Measurements from ENCODE around the gene FARSB.

GRCh38 chr2:222525811-222526210 is 130.1 kb downstream of the FARSB start:
- no peak for TF ChIP-seq CTCF (IDR thresholded peaks at IDR 0.05)
- TF ChIP-seq POLR2A (IDR thresholded peaks at IDR 0.05), result no peak
